Endothelial cell of umbilical vein (primary cell): ENCODE measurements around the gene LATS1. TPM values are rescaled to one million over a fixed set of nuclear protein-coding genes. Genes with fewer than 3 reads are reported as not detected.

ENCODE experiments used
- BruUV-seq: library from RNA; stranded (reverse); fragments of 400-500 nt; replicated peaks from 2 replicates; lab custom pipeline; 2021; lab: Mats Ljungman, UMichigan
- CTCF ChIA-PET: fragments of 300-600, 350-600 bp; sonication (Branson Sonifier 250); formaldehyde crosslinking; loops from one replicate; lab custom pipeline; 2021; ENCODE audit warnings: antibody characterized with exemption, inconsistent platforms; lab: Charles Lee
- POLR2A ChIA-PET: fragments of 300-600, 350-600 bp; sonication (Branson Sonifier 250); formaldehyde crosslinking; loops from one replicate; lab custom pipeline; 2021; ENCODE audit warnings: antibody characterized with exemption, inconsistent platforms; lab: Charles Lee
- DNase-seq: peaks from one replicate; pipeline ENCODE4 v3.0.0-alpha.2; 2011; ENCODE audit warnings: low read depth, low spot score
- FAIRE-seq: peaks from 2 replicates; lab custom pipeline; 2011; peaks lifted over from hg19 to GRCh38; lab: Jason Lieb, UNC
- H2AFZ ChIP-seq: 2 replicates; pipeline ENCODE4 v1.6.0; 2012; ENCODE audit warnings: low read depth, low read length, control low read depth, inconsistent platforms
- H3K27ac ChIP-seq: 2 replicates; pipeline ENCODE4 v1.5.1; 2011; ENCODE audit warnings: low read depth, mild to moderate bottlenecking, control low read depth, low read length, moderate library complexity; ENCODE audit not compliant: insufficient read depth
- H3K27me3 ChIP-seq, 2 experiments: 2 replicates each; pipeline versions ENCODE4 v1.6.0 to v1.6.1; 2011; ENCODE audit warnings: low read length in 2 of 2, mixed read lengths in 1 of 2; ENCODE audit not compliant: control insufficient read depth in 2 of 2, insufficient read depth in 2 of 2
- H3K36me3 ChIP-seq, 2 experiments: 2 replicates in 1 of 2; 3 replicates in 1 of 2; pipeline ENCODE4 v1.5.1; 2011; ENCODE audit warnings: low read length in 2 of 2, mild to moderate bottlenecking in 1 of 2, moderate library complexity in 1 of 2; ENCODE audit not compliant: control insufficient read depth in 2 of 2, insufficient read depth in 2 of 2; ENCODE audit errors: extremely low read depth in 1 of 2
- H3K4me1 ChIP-seq: 3 replicates; pipeline ENCODE4 v1.5.1; 2011; ENCODE audit warnings: mild to moderate bottlenecking, low read length; ENCODE audit not compliant: control insufficient read depth, insufficient read depth; ENCODE audit errors: extremely low read depth
- H3K4me2 ChIP-seq: 2 replicates; pipeline ENCODE4 v1.6.1; 2011; ENCODE audit warnings: low read length, control low read depth, mixed read lengths; ENCODE audit not compliant: insufficient read depth
- H3K4me3 ChIP-seq, 3 experiments: fragments of 200-600 bp in 1 of 3; sonication (generic), shearing (Covaris generic) in 1 of 3; replicated peaks in 1 of 3; 2 replicates each; pipeline ENCODE4 v1.5.1; 2011 to 2016; ENCODE audit warnings: control low read depth in 3 of 3, low read length in 3 of 3, mild to moderate bottlenecking in 2 of 3, inconsistent platforms in 1 of 3, low read depth in 1 of 3, moderate library complexity in 1 of 3; ENCODE audit not compliant: insufficient read depth in 1 of 3
- H3K79me2 ChIP-seq: 2 replicates; pipeline ENCODE4 v1.6.0; 2012; ENCODE audit warnings: low read length, inconsistent platforms; ENCODE audit not compliant: control insufficient read depth, insufficient read depth
- H3K9ac ChIP-seq: replicated peaks from 2 replicates; pipeline ENCODE3; 2011; ENCODE audit warnings: low read length, control low read depth; ENCODE audit not compliant: insufficient read depth; ENCODE audit errors: extremely low read depth
- H3K9me1 ChIP-seq: replicated peaks from 3 replicates; pipeline ENCODE4 v1.6.0; 2011; ENCODE audit warnings: mild to moderate bottlenecking, low read length; ENCODE audit not compliant: control insufficient read depth, insufficient read depth; ENCODE audit errors: extremely low read depth
- H3K9me3 ChIP-seq: replicated peaks from 2 replicates; pipeline ENCODE4 v1.5.1; 2012; ENCODE audit warnings: low read length, inconsistent platforms; ENCODE audit not compliant: control insufficient read depth, insufficient read depth
- H4K20me1 ChIP-seq: replicated peaks from 2 replicates; pipeline ENCODE3; 2011; ENCODE audit warnings: mild to moderate bottlenecking, low read length; ENCODE audit not compliant: control insufficient read depth, insufficient read depth; ENCODE audit errors: extremely low read depth
- CTCF ChIP-seq, 2 donors: IDR thresholded peaks; 1 replicate in 1 of 2; 2 replicates in 1 of 2; pipeline ENCODE4 v1.5.1; 2011; ENCODE audit warnings: low read length in 2 of 2, mild to moderate bottlenecking in 2 of 2, moderate library complexity in 2 of 2, control low read depth in 1 of 2, inconsistent platforms in 1 of 2, low read depth in 1 of 2; ENCODE audit not compliant: insufficient read depth in 1 of 2; ENCODE audit errors: extremely low read depth in 1 of 2
- EZH2 ChIP-seq: IDR thresholded peaks from 2 replicates; pipeline ENCODE4 v1.6.1; 2012; ENCODE audit warnings: borderline replicate concordance, low read depth, mild to moderate bottlenecking, moderate library complexity, low read length, inconsistent platforms; ENCODE audit not compliant: severe bottlenecking
- FOS ChIP-seq: IDR thresholded peaks from 2 replicates; pipeline ENCODE4 v1.6.1; 2011; ENCODE audit warnings: mild to moderate bottlenecking, low read length, moderate library complexity, borderline replicate concordance; ENCODE audit not compliant: insufficient read depth
- GATA2 ChIP-seq: IDR thresholded peaks from 2 replicates; pipeline ENCODE4 v1.7.0; 2011; ENCODE audit warnings: low read depth, mild to moderate bottlenecking, moderate library complexity, mixed read lengths, low read length; ENCODE audit not compliant: insufficient read length, insufficient read depth
- JUN ChIP-seq: IDR thresholded peaks from 2 replicates; pipeline ENCODE4 v1.6.1; 2011; ENCODE audit warnings: borderline replicate concordance, low read depth; ENCODE audit not compliant: insufficient read length, insufficient read depth
- MAX ChIP-seq: IDR thresholded peaks from 2 replicates; pipeline ENCODE4 v1.6.1; 2011; ENCODE audit not compliant: insufficient read depth, insufficient read length
- MYC ChIP-seq: IDR thresholded peaks from one replicate; pipeline ENCODE4 v1.6.1; 2011; ENCODE audit warnings: mild to moderate bottlenecking, low read depth, low read length
- POLR2A ChIP-seq: IDR thresholded peaks from 2 replicates; pipeline ENCODE4 v1.6.1; 2012; ENCODE audit warnings: low read depth, mild to moderate bottlenecking, control low read depth, low read length
- POLR2AphosphoS5 ChIP-seq: IDR thresholded peaks from 2 replicates; pipeline ENCODE4 v1.6.1; 2012; ENCODE audit warnings: low read depth, mild to moderate bottlenecking, control low read depth, low read length, moderate library complexity; ENCODE audit not compliant: insufficient read depth
- dilution Hi-C: fragments of 300-500 bp; cut with MboI; formaldehyde crosslinking; loops from one replicate; pipeline ENCODE4 v1.15.0; 2019; ENCODE audit warnings: low sequenced_read_pairs; ENCODE audit not compliant: extremely low pct_ligation_motif_present
- intact Hi-C: fragments of 100-400 bp; cut with micrococcal nuclease; formaldehyde crosslinking; loops from one replicate; pipeline ENCODE4 v1.10.0; 2022
- polyA plus RNA-seq, 4 experiments: library from polyadenylated mRNA; depleted of rRNA in 3 of 4; stranded (reverse) in 3 of 4; unstranded in 1 of 4; fragments of >200 nt; gene quantifications; 2 replicates each; pipeline versions ENCODE4 v1.2.1 to v1.2.3, GENCODE V29; 2011 to 2012; ENCODE audit warnings: missing spikeins in 1 of 4
- total RNA-seq: library from RNA; stranded (reverse); gene quantifications from 2 replicates; pipeline ENCODE4 v1.2.3, GENCODE V29; 2021

LATS1 gene
- total and polyA plus RNA-seq, 2 donors (not counting 3 experiments of a cell fraction or from before 2014, with no cell fraction given) = 8.4 to 27.6 TPM

- H3K79me2 ChIP-seq = no peaks in the 10 kb centered on the region
- peaks cover 0 to 5% of the 10 kb centered on the region in 2 experiments for H3K36me3 ChIP-seq
- ChIA-PET POLR2A (no interaction called here), CTCF (interaction anchor here (0.9 to 1.2 kb wide), 2 partner anchors 23 to 294 kb away, joined by 3 read pairs; partner anchors contain the start of gene NUP43)
- no peak overlapping the region for H3K4me3 ChIP-seq
- H3K9me3 ChIP-seq = no peaks in the 10 kb centered on the region
- no peak overlapping the region for H3K9ac ChIP-seq
- BruUV-seq = no TSS peak
- no peaks in the 10 kb centered on the region for H3K27me3 ChIP-seq
- no peak overlapping the region for H2AFZ ChIP-seq
- H3K4me2 ChIP-seq = no peak overlapping the region
- no peaks in the 10 kb centered on the region for H4K20me1 ChIP-seq
- DNase-seq (no peak), FAIRE-seq (no peak)
- H3K4me1 ChIP-seq = peaks cover 6% of the 10 kb centered on the region
- H3K9me1 ChIP-seq = no peaks in the 10 kb centered on the region
- TF ChIP-seq GATA2 = no peak
- no peak for TF ChIP-seq CTCF (IDR thresholded peaks at IDR 0.05; ENCODE audit: extremely low read depth in 1 of 2, insufficient read depth in 1 of 2, low read depth in 1 of 2, low read length in 2 of 2)
- no peak for TF ChIP-seq MAX
- no peak for TF ChIP-seq POLR2A
- TF ChIP-seq JUN = no peak
- TF ChIP-seq FOS = no peak
- no peak for TF ChIP-seq EZH2
- TF ChIP-seq MYC = no peak
- no peak for TF ChIP-seq POLR2AphosphoS5
- H3K27ac ChIP-seq = no peak overlapping the region
- intact Hi-C loops = loop anchor here (5.0 kb wide), 1 partner anchor 294 kb away; no protein-coding TSS in a partner anchor
- dilution Hi-C loops = no loop called here
These were observed 5.4 kb upstream of the LATS1 start for GRCh38 chr6:149723262-149723661.
